NCI-H1092 treated with DMSO at 0.1 percent for 48 hours (cell line): ENCODE data around the gene GRM4.
A peak's percentile ranks its signal among the peaks of the same experiment; 100 is the strongest.

Experiments
- DNase-seq: peaks from one replicate; lab custom pipeline; 2025; lab: John Stamatoyannopoulos, UW

The GRM4 gene

GRCh38 chr6:34106421-34106820 lies 39.5 kb downstream of the GRM4 start:
- DNase-seq = no peak

- DNase-seq = no peak
Measured at GRCh38 chr6:34104628-34105027, 41.3 kb downstream of the GRM4 start.

- DNase-seq = no peak
Measured at GRCh38 chr6:34104186-34104585, 41.7 kb downstream of the GRM4 start.

- DNase-seq = no peak
Measured at GRCh38 chr6:34103321-34103720, 42.6 kb downstream of the GRM4 start.

- DNase-seq = no peak
Measured at GRCh38 chr6:34102696-34103095, 43.2 kb downstream of the GRM4 start.

GRCh38 chr6:34102099-34102656 lies 43.7 kb downstream of the GRM4 start:
- no peak for DNase-seq

GRCh38 chr6:34100788-34101187 lies 45.1 kb downstream of the GRM4 start:
- no peak for DNase-seq

- no peak for DNase-seq
Measured at GRCh38 chr6:34099878-34100277, 46.0 kb downstream of the GRM4 start.

GRCh38 chr6:34098045-34098936 lies 47.6 kb downstream of the GRM4 start:
- no peak for DNase-seq

- no peak for DNase-seq
Measured at GRCh38 chr6:34096814-34097213, 49.1 kb downstream of the GRM4 start.

GRCh38 chr6:34096193-34096592 lies 49.7 kb downstream of the GRM4 start:
- no peak for DNase-seq

- DNase-seq = no peak
Measured at GRCh38 chr6:34095741-34096140, 50.1 kb downstream of the GRM4 start.

GRCh38 chr6:34095136-34095505 lies 50.8 kb downstream of the GRM4 start:
- DNase-seq = no peak

- DNase-seq = peak; percentile 13
Measured at GRCh38 chr6:34094474-34095135, 51.3 kb downstream of the GRM4 start.

- no peak for DNase-seq
Measured at GRCh38 chr6:34093854-34094430, 51.9 kb downstream of the GRM4 start.

GRCh38 chr6:34093206-34093605 lies 52.7 kb downstream of the GRM4 start:
- no peak for DNase-seq

GRCh38 chr6:34092631-34093030 lies 53.3 kb downstream of the GRM4 start:
- no peak for DNase-seq

- DNase-seq = no peak
Measured at GRCh38 chr6:34090935-34091334, 55.0 kb downstream of the GRM4 start.

GRCh38 chr6:34090529-34090928 lies 55.4 kb downstream of the GRM4 start:
- no peak for DNase-seq

GRCh38 chr6:34086558-34086957 lies 59.3 kb downstream of the GRM4 start:
- DNase-seq = no peak

GRCh38 chr6:34085453-34086170 lies 60.3 kb downstream of the GRM4 start:
- no peak for DNase-seq
